HepG2 (cell line): ENCODE data around the gene OXLD1.

Experiments
- EP300 ChIP-seq, 3 experiments: sonication (generic) in 1 of 3; formaldehyde crosslinking in 1 of 3; IDR thresholded peaks; 2 replicates each; pipeline versions ENCODE4 v1.5.1 to v1.6.1; 2011 to 2020; ENCODE audit warnings: low read depth in 2 of 3, low read length in 2 of 3, borderline replicate concordance in 1 of 3, improper control_type of control experiment in 1 of 3, mild to moderate bottlenecking in 1 of 3, missing genetic modification reagents in 1 of 3, moderate library complexity in 1 of 3
- GABPA ChIP-seq, 2 experiments: IDR thresholded peaks; 2 replicates each; pipeline ENCODE4 v1.6.1; 2011 to 2016; ENCODE audit warnings: low read depth in 2 of 2, low read length in 1 of 2, missing biosample characterization in 1 of 2, missing genetic modification characterization in 1 of 2
- PCBP1 ChIP-seq: fragments of 200-400 bp; formaldehyde crosslinking; IDR thresholded peaks from 2 replicates; pipeline ENCODE4 v1.6.1; 2017; ENCODE audit warnings: mild to moderate bottlenecking, low read depth, low read length, borderline replicate concordance
- TAF1 ChIP-seq: sonication (generic); formaldehyde crosslinking; IDR thresholded peaks from 2 replicates; pipeline ENCODE4 v1.4.0; 2020; ENCODE audit warnings: missing genetic modification reagents
- TF ChIP-seq, protein P1 (sequence below): sonication (generic); formaldehyde crosslinking; IDR thresholded peaks from 2 replicates; pipeline ENCODE4 v1.5.0; 2020; ENCODE audit warnings: mild to moderate bottlenecking, missing genetic modification reagents, moderate library complexity

DNA sequence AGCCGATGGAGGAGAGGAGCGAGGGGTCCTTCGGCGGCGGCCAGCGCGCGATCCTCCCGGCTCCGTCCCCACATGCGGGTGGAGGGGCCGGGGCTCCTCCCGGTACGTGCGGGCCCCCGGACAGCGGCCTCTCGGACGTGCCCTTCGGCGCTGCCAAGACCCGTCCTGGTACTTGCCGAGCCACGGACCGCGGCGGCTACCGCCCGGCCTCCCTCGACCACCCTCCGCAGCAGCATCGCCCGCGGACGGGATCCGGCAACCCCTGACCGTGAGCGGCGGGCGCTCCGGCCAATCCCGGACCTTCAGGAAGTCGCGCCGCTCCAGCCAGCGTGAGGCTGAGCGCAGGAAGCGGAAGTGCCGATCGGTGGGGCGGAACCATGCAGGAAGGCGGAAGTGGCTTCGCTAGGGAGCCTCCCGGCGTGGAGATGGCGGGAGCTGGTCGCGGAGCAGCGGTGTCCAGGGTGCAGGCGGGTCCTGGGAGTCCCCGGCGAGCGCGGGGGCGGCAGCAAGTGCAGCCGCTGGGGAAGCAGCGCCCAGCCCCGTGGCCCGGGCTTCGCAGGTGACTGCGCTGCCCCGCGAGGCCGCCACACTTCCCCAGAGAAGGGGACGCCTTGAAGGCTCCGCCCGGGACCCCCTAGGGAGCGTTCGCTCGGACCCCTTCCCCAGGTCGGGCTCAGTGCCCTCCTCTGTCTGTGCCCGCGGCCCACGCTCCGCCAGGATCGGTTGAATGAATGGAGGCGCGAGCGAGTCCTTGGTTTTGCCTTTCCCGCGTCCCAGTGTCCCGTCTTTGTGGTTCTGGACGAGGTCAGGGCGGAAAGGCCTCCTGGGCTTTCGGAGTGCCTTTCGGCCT, at the start of gene OXLD1, which contains the start of gene CCDC137:
- TF ChIP-seq TAF1 (CRISPR knock-in tag) (peak; percentile 99), PCBP1 (peak; percentile 90; the same call in 1 of the 2 replicates), EP300 (IDR thresholded peaks at IDR 0.05; ENCODE audit: low read depth in 2 of 2, low read length in 2 of 2) (no peak; a peak in 1 of 4 replicates), EP300 (CRISPR knock-in tag; IDR thresholded peaks at IDR 0.05; ENCODE audit: borderline replicate concordance) (peak; percentile 6; the same call in 1 of the 2 replicates), GABPA (IDR thresholded peaks at IDR 0.05; ENCODE audit: low read depth, low read length) (peak; percentile 94), GABPA (CRISPR knock-in tag; IDR thresholded peaks at IDR 0.05; ENCODE audit: low read depth) (peak; percentile 94)
- TF ChIP-seq, protein P1, sequence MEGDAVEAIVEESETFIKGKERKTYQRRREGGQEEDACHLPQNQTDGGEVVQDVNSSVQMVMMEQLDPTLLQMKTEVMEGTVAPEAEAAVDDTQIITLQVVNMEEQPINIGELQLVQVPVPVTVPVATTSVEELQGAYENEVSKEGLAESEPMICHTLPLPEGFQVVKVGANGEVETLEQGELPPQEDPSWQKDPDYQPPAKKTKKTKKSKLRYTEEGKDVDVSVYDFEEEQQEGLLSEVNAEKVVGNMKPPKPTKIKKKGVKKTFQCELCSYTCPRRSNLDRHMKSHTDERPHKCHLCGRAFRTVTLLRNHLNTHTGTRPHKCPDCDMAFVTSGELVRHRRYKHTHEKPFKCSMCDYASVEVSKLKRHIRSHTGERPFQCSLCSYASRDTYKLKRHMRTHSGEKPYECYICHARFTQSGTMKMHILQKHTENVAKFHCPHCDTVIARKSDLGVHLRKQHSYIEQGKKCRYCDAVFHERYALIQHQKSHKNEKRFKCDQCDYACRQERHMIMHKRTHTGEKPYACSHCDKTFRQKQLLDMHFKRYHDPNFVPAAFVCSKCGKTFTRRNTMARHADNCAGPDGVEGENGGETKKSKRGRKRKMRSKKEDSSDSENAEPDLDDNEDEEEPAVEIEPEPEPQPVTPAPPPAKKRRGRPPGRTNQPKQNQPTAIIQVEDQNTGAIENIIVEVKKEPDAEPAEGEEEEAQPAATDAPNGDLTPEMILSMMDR (CRISPR knock-in tag): no peak
